Left colon (tissue), 2 donors: ENCODE measurements around the gene RAB33A. TPM values are rescaled to one million over a fixed set of nuclear protein-coding genes. Genes with fewer than 3 reads are reported as not detected.
"Not testable (repeated sequence)": the region's sequence is repeated elsewhere in the genome, so short reads cannot be mapped to it uniquely, and the experiment has no call there.

Experiments
- ATAC-seq: fragments of 200-7000 bp; cut with Tn5 transposase; one replicate; pipeline ENCODE4 v1.9.1; 2020; ENCODE audit warnings: mild to moderate bottlenecking, moderate library complexity
- DNase-seq, 2 donors: peaks; one replicate each; pipeline ENCODE4 v3.0.0-alpha.2; 2020
- intact Hi-C, 2 donors: fragments of 100-400 bp; cut with DNase I in 1 of 2; cut with micrococcal nuclease in 1 of 2; formaldehyde crosslinking; loops; one replicate each; pipeline versions ENCODE4 v1.11.2 to v1.14.0; 2022; cut with DNase I, micrococcal nuclease
- total RNA-seq, 2 donors: library from RNA; stranded (reverse); fragmentation: NEBNext Ultra II Directional; extraction: Animal tissue kit (Norgen Biotek cat#: 25700); gene quantifications; one replicate each; pipeline ENCODE4 v1.2.1, GENCODE V29; 2021
- donor health status: DM: no; HTN: no; CAD: no.
- donor health status: DM: yes; HTN: yes; CAD: no.

RAB33A gene
- total RNA-seq, 2 donors from 2014 or later = 0.34 TPM; not detected in 1

- no peak for ATAC-seq
- DNase-seq = no peak
Measured at GRCh38 chrX:130211415-130212186, 39.8 kb downstream of the RAB33A start.

DNA sequence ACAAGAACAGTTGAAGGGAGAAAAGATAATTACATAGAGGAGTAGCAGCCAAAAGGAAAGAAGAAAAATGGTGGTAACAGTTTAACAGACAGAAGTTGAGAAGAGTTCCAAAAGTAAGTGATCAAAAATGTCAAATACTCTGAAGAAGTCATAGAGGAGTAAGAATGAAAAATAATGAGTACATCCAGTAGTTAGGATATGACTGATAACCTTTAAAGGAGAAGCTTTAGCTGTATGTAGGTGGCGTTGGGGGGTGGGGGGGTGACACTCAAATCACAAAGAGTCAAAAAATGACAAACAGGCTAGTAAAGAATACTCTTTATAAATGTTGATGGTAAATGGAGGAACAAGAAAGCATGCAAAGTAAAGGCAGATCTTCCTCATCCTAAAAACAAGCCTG is 40.6 kb downstream of the RAB33A start:
- ATAC-seq (no peak), DNase-seq (no peak)
- intact Hi-C loops = no loop called here

More at GRCh38 chrX:130211415-130212186, 39.8 kb downstream of the RAB33A start:
- intact Hi-C loops = no loop called here

DNA sequence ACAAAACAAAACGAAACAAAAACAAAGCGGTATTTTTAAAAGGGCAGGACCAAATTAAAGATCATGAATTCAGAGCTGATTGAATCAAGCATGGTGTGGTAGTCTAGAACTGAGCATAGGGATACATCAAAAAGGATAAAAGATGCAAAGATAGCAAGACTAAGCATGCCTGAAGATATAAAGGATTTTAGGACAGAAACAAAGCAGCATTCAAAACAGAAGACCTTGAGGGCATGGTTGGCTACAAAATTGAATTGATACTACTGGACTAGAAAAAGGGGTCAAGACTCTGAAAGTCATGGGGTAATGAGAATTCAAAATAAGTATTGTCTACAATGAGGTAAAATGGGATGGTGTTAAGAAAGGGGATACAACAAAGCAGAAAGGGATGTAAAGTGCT is 41.6 kb downstream of the RAB33A start:
- ATAC-seq (no peak), DNase-seq (no peak)
- intact Hi-C loops = no loop called here

DNA sequence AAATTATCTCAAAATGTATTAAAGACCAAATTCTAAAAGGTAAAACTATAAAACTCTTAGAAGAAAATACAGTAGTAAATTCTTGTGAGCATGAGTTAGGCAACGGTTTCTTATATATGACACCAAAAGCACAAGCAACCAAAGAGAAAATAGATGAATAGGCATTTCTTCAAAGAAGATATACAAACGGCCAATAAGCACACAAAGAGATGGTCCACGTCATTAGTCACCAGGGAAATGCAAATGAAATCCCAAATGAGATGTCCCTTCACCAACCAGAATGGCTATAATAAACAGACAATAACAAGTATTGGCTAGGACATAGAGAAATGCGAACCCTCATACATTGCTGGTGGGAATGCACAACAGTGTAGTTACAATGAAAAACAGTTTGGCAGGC is 44.6 kb downstream of the RAB33A start:
- DNase-seq = no peak
- intact Hi-C loops = no loop called here

DNA sequence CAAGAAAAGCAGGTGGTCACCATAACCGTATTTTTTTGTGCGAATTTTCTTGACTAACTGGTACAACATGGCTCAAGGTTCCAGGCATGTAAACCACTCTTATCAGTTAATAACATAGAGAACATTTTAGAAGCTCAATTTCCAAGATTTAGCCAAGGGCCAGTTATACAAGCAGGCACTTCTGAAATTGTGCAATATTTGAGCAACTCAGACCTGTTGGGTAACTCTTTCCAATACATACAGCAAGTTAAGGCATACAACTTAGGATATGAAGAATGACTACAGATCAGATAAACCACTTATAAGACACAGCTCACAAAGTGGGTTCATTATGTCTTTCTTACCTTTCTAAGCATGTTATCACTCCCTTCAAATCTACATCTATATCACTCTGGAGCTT is 53.0 kb downstream of the RAB33A start:
- DNase-seq (no peak), ATAC-seq (no peak)

More for the DNA sequence above, 44.6 kb downstream of the RAB33A start:
- no peak for ATAC-seq

GRCh38 chrX:130228871-130229270 is 57.1 kb downstream of the RAB33A start:
- ATAC-seq (no peak), DNase-seq (no peak)

More for the DNA sequence above, 53.0 kb downstream of the RAB33A start:
- intact Hi-C loops = no loop called here

GRCh38 chrX:130231184-130231583 is 59.4 kb downstream of the RAB33A start:
- ATAC-seq, DNase-seq, intact Hi-C loops: not testable (repeated sequence)

More at GRCh38 chrX:130228871-130229270, 57.1 kb downstream of the RAB33A start:
- intact Hi-C loops = no loop called here

Other genes with a start within 250 kb of the RAB33A start
- 10 to 100 TPM; 10.6 to 12.2 TPM for gene BCORL1, start 189.3 kb upstream of the RAB33A start, total RNA-seq
- gene ELF4, start 61.5 kb upstream of the RAB33A start, total RNA-seq = 10 to 100 TPM; 39.8 to 61.9 TPM
- gene AIFM1, start 6.1 kb upstream of the RAB33A start, total RNA-seq = 10 to 100 TPM; 67.0 to 76.9 TPM
- 1 to 10 TPM; 2.7 to 2.9 TPM for gene ZNF280C, start 96.9 kb downstream of the RAB33A start, total RNA-seq
- gene SLC25A14, start 168.0 kb downstream of the RAB33A start, total RNA-seq = 1 to 10 TPM; 6.3 to 7.8 TPM
- under 1 TPM; 0.31 to 0.78 TPM for gene GPR119, start 213.7 kb downstream of the RAB33A start, total RNA-seq
- 10 to 100 TPM; 11.4 to 13.0 TPM for gene RBMX2, start 230.0 kb downstream of the RAB33A start, total RNA-seq